Measurements from ENCODE around the gene SOS1.

- TF ChIP-seq CTCF (IDR thresholded peaks at IDR 0.05) = no peak
- no peak for TF ChIP-seq EZH2phosphoT487 (IDR thresholded peaks at IDR 0.05)
- no peak for TF ChIP-seq EZH2 (IDR thresholded peaks at IDR 0.05)
These were observed 186.1 kb downstream of the SOS1 start for GRCh38 chr2:38934742-38935141.

Data from neural progenitor cell (in vitro differentiated cells).